ENCODE results near the gene PLA2G6. TPM values are rescaled to one million over a fixed set of nuclear protein-coding genes. Genes with fewer than 3 reads are reported as not detected.

PLA2G6 gene
- total RNA-seq, 1 donor from 2014 or later = 52.4 TPM

DNA sequence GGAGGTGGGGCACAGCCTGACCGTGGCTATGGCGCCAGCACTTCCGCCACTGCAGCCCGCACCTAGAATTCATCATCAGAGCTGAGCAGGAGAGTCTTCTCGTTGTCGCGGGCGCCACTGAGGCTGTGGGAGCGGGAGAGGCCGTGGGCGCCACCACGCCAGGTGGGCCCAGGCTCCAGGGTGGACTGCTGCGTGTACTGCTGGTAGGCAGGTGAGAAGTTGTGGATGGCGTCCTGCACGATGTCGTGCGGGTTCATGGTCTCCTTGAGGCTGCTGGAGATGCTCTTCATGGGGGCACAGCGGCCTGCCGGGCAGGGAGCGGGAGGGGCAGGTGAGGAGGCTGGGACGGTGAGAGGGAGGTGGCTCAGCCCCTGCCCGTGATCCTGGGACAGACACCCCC lies 39.8 kb upstream of the PLA2G6 start:
- intact Hi-C loops (cut with DNase I) = no loop called here
- H3K4me1 ChIP-seq = peaks cover 25% of the 10 kb centered on the region
- no peak overlapping the region for H3K4me3 ChIP-seq
- no peaks in the 10 kb centered on the region for H3K9me3 ChIP-seq
- TF ChIP-seq, protein P1, sequence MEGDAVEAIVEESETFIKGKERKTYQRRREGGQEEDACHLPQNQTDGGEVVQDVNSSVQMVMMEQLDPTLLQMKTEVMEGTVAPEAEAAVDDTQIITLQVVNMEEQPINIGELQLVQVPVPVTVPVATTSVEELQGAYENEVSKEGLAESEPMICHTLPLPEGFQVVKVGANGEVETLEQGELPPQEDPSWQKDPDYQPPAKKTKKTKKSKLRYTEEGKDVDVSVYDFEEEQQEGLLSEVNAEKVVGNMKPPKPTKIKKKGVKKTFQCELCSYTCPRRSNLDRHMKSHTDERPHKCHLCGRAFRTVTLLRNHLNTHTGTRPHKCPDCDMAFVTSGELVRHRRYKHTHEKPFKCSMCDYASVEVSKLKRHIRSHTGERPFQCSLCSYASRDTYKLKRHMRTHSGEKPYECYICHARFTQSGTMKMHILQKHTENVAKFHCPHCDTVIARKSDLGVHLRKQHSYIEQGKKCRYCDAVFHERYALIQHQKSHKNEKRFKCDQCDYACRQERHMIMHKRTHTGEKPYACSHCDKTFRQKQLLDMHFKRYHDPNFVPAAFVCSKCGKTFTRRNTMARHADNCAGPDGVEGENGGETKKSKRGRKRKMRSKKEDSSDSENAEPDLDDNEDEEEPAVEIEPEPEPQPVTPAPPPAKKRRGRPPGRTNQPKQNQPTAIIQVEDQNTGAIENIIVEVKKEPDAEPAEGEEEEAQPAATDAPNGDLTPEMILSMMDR (IDR thresholded peaks at IDR 0.05) = no peak
- DNase-seq (no peak), ATAC-seq (no peak)
- H3K27me3 ChIP-seq = no peaks in the 10 kb centered on the region
- peaks cover 30% of the 10 kb centered on the region for H3K36me3 ChIP-seq
- H3K27ac ChIP-seq = no peak overlapping the region

DNA sequence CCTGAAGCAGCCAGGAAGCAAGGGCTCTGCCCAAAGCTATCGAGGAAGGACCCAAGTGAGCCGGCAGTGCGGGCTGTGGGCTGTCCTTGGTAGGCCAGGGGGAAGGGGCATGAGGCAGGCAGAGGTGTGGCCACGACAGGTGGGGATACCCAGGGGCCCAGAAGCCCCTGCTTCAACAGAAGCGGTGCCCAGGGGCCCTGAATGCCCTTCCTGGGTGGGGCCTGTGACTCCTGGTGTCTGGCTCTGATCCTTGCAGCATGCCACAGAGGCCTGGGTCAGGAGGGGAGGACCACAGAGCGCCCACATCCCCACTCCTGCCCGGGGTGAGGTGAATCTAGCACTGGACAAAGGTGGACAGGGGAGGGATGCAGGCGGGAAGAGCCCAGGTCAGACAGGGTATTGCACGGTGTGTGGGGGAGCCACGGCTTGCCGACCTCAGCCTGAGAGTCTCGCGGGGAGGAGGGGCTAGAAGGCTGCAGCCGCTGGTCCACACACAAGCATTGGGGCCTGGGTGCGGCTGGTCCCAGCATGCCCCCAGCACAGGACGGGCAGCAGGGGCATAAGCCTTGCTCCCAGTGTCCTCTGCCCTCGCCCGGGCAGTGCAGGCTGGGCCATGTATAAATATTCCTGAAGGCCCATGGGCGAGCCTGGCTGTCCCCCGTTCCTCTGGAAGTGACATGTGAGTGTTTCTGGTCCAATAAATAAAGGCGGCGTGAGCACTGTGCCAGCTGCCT lies 39.2 kb upstream of the PLA2G6 start:
- Histone ChIP-seq H3K27ac (peak overlapping the region; percentile 78), H3K4me1 (peaks cover 25% of the 10 kb centered on the region), H3K4me3 (no peak overlapping the region), H3K9me3 (no peaks in the 10 kb centered on the region), H3K27me3 (no peaks in the 10 kb centered on the region), H3K36me3 (peaks cover 29% of the 10 kb centered on the region)
- ATAC-seq (no peak), DNase-seq (no peak)
- TF ChIP-seq, protein P1 (IDR thresholded peaks at IDR 0.05) = no peak
- intact Hi-C loops (cut with DNase I) = no loop called here

DNA sequence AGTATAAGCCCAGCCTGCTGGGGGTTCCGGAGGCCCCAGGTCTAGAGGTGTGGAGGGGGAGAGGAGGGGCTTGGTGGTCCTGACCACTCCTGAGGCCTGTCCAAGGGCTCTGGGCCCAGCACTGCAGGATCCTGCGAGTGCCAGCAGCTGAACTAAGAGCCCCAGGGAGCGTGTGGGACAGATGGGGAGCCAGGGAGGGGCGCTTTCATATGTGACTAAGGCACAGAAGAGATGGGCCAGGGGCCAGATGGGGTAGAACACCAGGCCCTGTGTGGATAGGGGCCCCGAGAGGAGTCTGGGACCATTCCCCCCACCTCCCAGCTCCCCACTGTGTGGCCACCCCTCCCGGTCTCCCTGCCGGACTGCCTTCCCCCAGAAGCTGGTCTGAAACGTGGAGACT lies 38.5 kb upstream of the PLA2G6 start:
- ATAC-seq (no peak), DNase-seq (no peak)
- TF ChIP-seq, protein P1 (IDR thresholded peaks at IDR 0.05) = no peak
- intact Hi-C loops (cut with DNase I) = no loop called here
- H3K27me3 ChIP-seq = no peaks in the 10 kb centered on the region
- no peak overlapping the region for H3K4me3 ChIP-seq
- H3K9me3 ChIP-seq = no peaks in the 10 kb centered on the region
- peak overlapping the region; percentile 78 for H3K27ac ChIP-seq
- peaks cover 25% of the 10 kb centered on the region for H3K4me1 ChIP-seq
- H3K36me3 ChIP-seq = peaks cover 23% of the 10 kb centered on the region

DNA sequence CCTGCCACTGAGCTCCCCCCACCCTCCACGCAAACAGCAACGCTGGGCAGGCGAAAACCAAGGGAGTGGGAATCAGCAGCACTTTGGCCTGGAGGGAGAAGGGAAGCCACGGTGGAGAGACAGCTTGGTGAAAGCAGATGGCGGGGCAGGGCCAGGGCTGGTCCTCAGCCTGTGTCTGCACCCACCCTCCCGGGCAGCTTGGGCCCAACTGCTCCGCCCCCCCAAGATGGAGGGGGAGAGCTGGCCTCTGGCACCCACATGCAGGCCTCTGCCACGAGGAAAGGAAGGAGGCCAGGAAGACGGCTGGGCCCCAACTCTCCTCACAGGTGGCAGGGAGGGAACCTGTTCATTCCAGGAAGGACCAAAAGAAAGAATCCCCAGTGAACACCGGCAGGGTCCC lies 38.0 kb upstream of the PLA2G6 start:
- H3K4me1 ChIP-seq = peaks cover 25% of the 10 kb centered on the region
- no peaks in the 10 kb centered on the region for H3K27me3 ChIP-seq
- ATAC-seq (no peak), DNase-seq (no peak)
- peaks cover 17% of the 10 kb centered on the region for H3K36me3 ChIP-seq
- H3K9me3 ChIP-seq = no peaks in the 10 kb centered on the region
- H3K27ac ChIP-seq = peak overlapping the region; percentile 78
- intact Hi-C loops (cut with DNase I) = no loop called here
- no peak overlapping the region for H3K4me3 ChIP-seq
- TF ChIP-seq, protein P1 (IDR thresholded peaks at IDR 0.05) = no peak

DNA sequence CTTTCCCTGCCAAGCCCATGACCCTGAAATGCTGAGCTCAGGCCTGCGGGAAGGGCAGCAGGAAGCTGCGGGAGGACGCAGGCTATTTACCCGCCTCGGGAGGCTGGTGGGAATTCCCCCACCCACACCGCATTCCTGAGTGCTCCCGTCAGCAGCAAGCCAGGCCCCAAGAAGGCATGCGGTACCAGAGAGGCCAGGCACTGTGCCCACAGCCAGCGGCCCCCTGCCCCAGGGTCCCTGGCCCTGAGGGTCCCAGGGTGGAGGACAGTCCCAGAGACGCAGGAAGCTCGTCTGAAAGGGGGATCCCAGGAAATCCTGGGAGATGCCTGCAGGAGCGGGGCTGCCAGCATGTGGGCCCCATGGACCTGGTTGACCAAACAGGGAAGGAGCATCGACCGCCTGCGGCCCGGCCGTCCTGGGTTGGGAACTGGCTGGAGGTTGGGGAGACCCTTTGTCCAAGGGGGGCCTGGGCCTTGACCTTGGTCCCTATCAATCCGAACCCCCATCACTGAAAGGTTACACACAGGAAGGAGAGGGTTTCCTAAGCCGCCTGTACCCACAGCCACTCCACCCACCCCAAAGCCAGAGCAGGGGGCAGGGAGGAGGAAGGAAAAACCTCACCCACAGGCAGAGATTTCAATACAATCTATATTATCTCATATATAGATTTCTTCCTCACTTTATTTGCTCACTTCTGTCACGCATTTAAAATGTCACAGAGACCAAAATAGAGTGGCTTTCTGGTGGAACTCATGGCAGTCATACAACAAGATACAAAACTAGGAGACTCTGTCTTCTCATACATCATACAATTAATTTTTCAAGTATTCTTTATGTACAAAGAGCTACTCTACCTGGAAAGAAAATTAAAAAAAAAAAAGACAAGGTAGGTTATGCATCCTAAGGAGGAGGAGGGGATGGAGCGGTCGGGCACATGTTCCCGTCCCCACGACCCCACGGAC lies 37.3 kb upstream of the PLA2G6 start:
- intact Hi-C loops (cut with DNase I) = no loop called here
- peak overlapping the region; percentile 78 for H3K27ac ChIP-seq
- no peaks in the 10 kb centered on the region for H3K27me3 ChIP-seq
- peak; percentile 91 for DNase-seq
- H3K36me3 ChIP-seq = peaks cover 15% of the 10 kb centered on the region
- TF ChIP-seq, protein P1 (IDR thresholded peaks at IDR 0.05) = no peak
- peak; percentile 83 for ATAC-seq
- no peaks in the 10 kb centered on the region for H3K9me3 ChIP-seq
- H3K4me3 ChIP-seq = no peak overlapping the region
- peaks cover 30% of the 10 kb centered on the region for H3K4me1 ChIP-seq

Measured in upper lobe of right lung (tissue), 1 donor.